B cell (primary cell): ENCODE data around the gene ATP11B. TPM values are rescaled to one million over a fixed set of nuclear protein-coding genes. Genes with fewer than 3 reads are reported as not detected.

Experiments used
- ATAC-seq: fragments of 200-7000 bp; cut with Tn5 transposase; one replicate; pipeline ENCODE4 v1.10.0; 2021; ENCODE audit warnings: low read depth, mild to moderate bottlenecking, moderate number of reproducible peaks, moderate library complexity
- CTCF ChIA-PET: fragments of 350-600 bp; sonication (Branson Sonifier 250); formaldehyde crosslinking; loops from one replicate; lab custom pipeline; 2021; ENCODE audit warnings: antibody characterized with exemption, inconsistent platforms; lab: Charles Lee
- POLR2A ChIA-PET: fragments of 350-600 bp; sonication (Branson Sonifier 250); formaldehyde crosslinking; loops from one replicate; lab custom pipeline; 2021; ENCODE audit warnings: antibody characterized with exemption; lab: Charles Lee
- DNase-seq: peaks from one replicate; pipeline ENCODE4 v3.0.0; 2013
- H2AFZ ChIP-seq: 2 replicates; pipeline ENCODE4 v1.6.1; 2012; ENCODE audit warnings: mild to moderate bottlenecking, low read depth, low read length; ENCODE audit not compliant: insufficient read depth, poor library complexity, severe bottlenecking
- H3K27ac ChIP-seq, 2 donors: 1 replicate in 1 of 2; 2 replicates in 1 of 2; pipeline ENCODE4 v1.5.1; 2012 to 2013; ENCODE audit warnings: low read length in 2 of 2, mild to moderate bottlenecking in 2 of 2, moderate library complexity in 1 of 2
- H3K27me3 ChIP-seq, 4 experiments: fragments of 200-600 bp in 1 of 4; sonication (generic) in 1 of 4; replicated peaks in 1 of 4; 1 replicate in 2 of 4; 2 replicates in 2 of 4; pipeline versions ENCODE4 v1.6.1 to v1.7.0; 2013 to 2016; ENCODE audit warnings: low read length in 3 of 4, mild to moderate bottlenecking in 2 of 4, mixed read lengths in 1 of 4, moderate library complexity in 1 of 4; ENCODE audit not compliant: insufficient read depth in 4 of 4, control insufficient read depth in 3 of 4; ENCODE audit errors: control extremely low read depth in 1 of 4
- H3K36me3 ChIP-seq, 2 experiments: replicated peaks in 1 of 2; 1 replicate in 1 of 2; 2 replicates in 1 of 2; pipeline versions ENCODE4 v1.6.1 to v1.7.1; 2013; ENCODE audit warnings: low read length in 1 of 2; ENCODE audit not compliant: insufficient read depth in 2 of 2, control insufficient read depth in 1 of 2; ENCODE audit errors: control extremely low read depth in 1 of 2, extremely low read depth in 1 of 2
- H3K4me1 ChIP-seq, 2 donors: fragments of 200-600 bp in 1 of 2; sonication (generic) in 1 of 2; 1 replicate in 1 of 2; 2 replicates in 1 of 2; pipeline versions ENCODE4 v1.5.1 to v1.6.1; 2013 to 2017; ENCODE audit warnings: low read length in 2 of 2; ENCODE audit not compliant: control insufficient read depth in 2 of 2, insufficient read depth in 2 of 2
- H3K4me2 ChIP-seq: replicated peaks from 2 replicates; pipeline ENCODE3; 2012; ENCODE audit warnings: mild to moderate bottlenecking, low read depth, low read length; ENCODE audit not compliant: poor library complexity, severe bottlenecking
- H3K4me3 ChIP-seq, 5 experiments: fragments of 200-600 bp in 1 of 5; sonication (generic) in 1 of 5; 1 replicate in 3 of 5; 2 replicates in 2 of 5; pipeline versions ENCODE4 v1.5.1 to v1.7.0; 2011 to 2016; ENCODE audit warnings: low read length in 4 of 5, mild to moderate bottlenecking in 4 of 5, low read depth in 2 of 5, control low read depth in 1 of 5, moderate library complexity in 1 of 5; ENCODE audit not compliant: insufficient read depth in 1 of 5; ENCODE audit errors: control extremely low read depth in 1 of 5, extremely low read depth in 1 of 5
- H3K79me2 ChIP-seq: fragments of 200-600 bp; sonication (generic); one replicate; pipeline ENCODE4 v1.6.0; 2016; ENCODE audit warnings: low read length; ENCODE audit not compliant: control insufficient read depth, insufficient read depth
- H3K9ac ChIP-seq: fragments of 200-600 bp; sonication (generic); 2 replicates; pipeline ENCODE4 v1.6.1; 2017; ENCODE audit warnings: mild to moderate bottlenecking, low read length, moderate library complexity
- H3K9me3 ChIP-seq, 3 donors: one replicate each; pipeline versions ENCODE4 v1.6.1 to v1.7.1; 2013; ENCODE audit warnings: low read length in 2 of 3; ENCODE audit not compliant: control insufficient read depth in 2 of 3, insufficient read depth in 1 of 3; ENCODE audit errors: control extremely low read depth in 1 of 3
- H4K20me1 ChIP-seq: 2 replicates; pipeline ENCODE4 v1.6.0; 2012; ENCODE audit warnings: mild to moderate bottlenecking, low read length; ENCODE audit not compliant: insufficient read depth, control insufficient read depth, poor library complexity, severe bottlenecking
- H3K27ac Mint-ChIP-seq: one replicate; pipeline ENCODE4 v1.8.0; 2021; ENCODE audit warnings: mixed read lengths
- H3K27me3 Mint-ChIP-seq: one replicate; pipeline ENCODE4 v1.8.0; 2021; ENCODE audit warnings: mixed read lengths
- H3K4me1 Mint-ChIP-seq: one replicate; pipeline ENCODE4 v1.8.0; 2021; ENCODE audit warnings: mixed read lengths
- H3K4me3 Mint-ChIP-seq: one replicate; pipeline ENCODE4 v1.8.0; 2021; ENCODE audit warnings: mixed read lengths
- H3K9me3 Mint-ChIP-seq: one replicate; pipeline ENCODE4 v1.8.0; 2022; ENCODE audit warnings: mixed read lengths; ENCODE audit not compliant: insufficient read depth
- CTCF ChIP-seq: fragments of 200-600 bp; IDR thresholded peaks from one replicate; pipeline ENCODE4 v1.8.0; 2022; ENCODE audit warnings: antibody characterized with exemption, mild to moderate bottlenecking
- EZH2 ChIP-seq: IDR thresholded peaks from 2 replicates; pipeline ENCODE4 v1.6.1; 2012; ENCODE audit warnings: borderline replicate concordance, low read depth, mild to moderate bottlenecking, moderate library complexity, low read length; ENCODE audit not compliant: insufficient read depth, poor library complexity, severe bottlenecking
- WGBS: methylation state at CpG from one replicate; pipeline ENCODE4 v1.1.5; 2013; ENCODE audit warnings: missing lambda C conversion rate; ENCODE audit not compliant: insufficient coverage; 5-methylcytosine and 5-hydroxymethylcytosine counted together
- intact Hi-C: fragments of 100-400 bp; cut with micrococcal nuclease; formaldehyde crosslinking; loops from one replicate; pipeline ENCODE4 v1.10.0; 2022
- polyA plus RNA-seq: library from polyadenylated mRNA; depleted of rRNA; stranded (reverse); fragments of >200 nt; gene quantifications from 2 replicates; pipeline ENCODE4 v1.2.3, GENCODE V29; 2012
- total RNA-seq, 2 donors: library from RNA; stranded (reverse); fragments of 120-200 nt in 1 of 2; gene quantifications; 1 replicate in 1 of 2; 2 replicates in 1 of 2; pipeline versions ENCODE4 v1.2.3 to v1.2.4, GENCODE V29; 2013 to 2022

Gene ATP11B
- total and polyA plus RNA-seq, 2 donors (not counting 1 experiment from before 2014, with no cell fraction given): 14.0 to 81.9 TPM

GRCh38 chr3:182909318-182910040 is 116.2 kb downstream of the ATP11B start:
- Mint-ChIP-seq H3K4me1 (peaks cover 2% of the 10 kb centered on the region), H3K9me3 (no peaks in the 10 kb centered on the region), H3K27me3 (no peaks in the 10 kb centered on the region), H3K27ac (no peak overlapping the region), H3K4me3 (no peak overlapping the region)
- no peak overlapping the region for H3K4me3 ChIP-seq
- ChIA-PET CTCF (interaction anchor here (0.6 to 3.0 kb wide), 3 partner anchors 139 to 853 kb away, joined by 3 to 9 read pairs (median 3); no protein-coding TSS in a partner anchor), POLR2A (no interaction called here)
- H3K9ac ChIP-seq: no peak overlapping the region
- TF ChIP-seq CTCF (peak; percentile 72), EZH2 (no peak)
- H3K27me3 ChIP-seq: no peaks in the 10 kb centered on the region
- H3K27ac ChIP-seq: no peak overlapping the region
- no peak overlapping the region for H3K4me2 ChIP-seq
- no peak overlapping the region for H2AFZ ChIP-seq
- H3K9me3 ChIP-seq: no peaks in the 10 kb centered on the region
- no peaks in the 10 kb centered on the region for H4K20me1 ChIP-seq
- DNase-seq (peak; percentile 18), ATAC-seq (no peak)
- intact Hi-C loops: loop anchor here (1.0 kb wide), 1 partner anchor 477 kb away; no protein-coding TSS in a partner anchor
- peaks cover 0 to 3% of the 10 kb centered on the region in 2 donors for H3K4me1 ChIP-seq
- no peaks in the 10 kb centered on the region for H3K79me2 ChIP-seq
- peaks cover 6 to 18% of the 10 kb centered on the region in 2 experiments for H3K36me3 ChIP-seq
- WGBS: 93% methylated on average over 3 of the region's 5 CpGs
